ENCODE data around the gene SLC1A3.

The SLC1A3 gene

GRCh38 chr5:36723912-36724311 is 117.5 kb downstream of the SLC1A3 start:
- DNase-seq: no peak

GRCh38 chr5:36724467-36725332 is 118.3 kb downstream of the SLC1A3 start:
- DNase-seq: peak; percentile 29 to 37

- DNase-seq: no peak
Observed at GRCh38 chr5:36726317-36726716, 119.9 kb downstream of the SLC1A3 start.

GRCh38 chr5:36726767-36727166 is 120.4 kb downstream of the SLC1A3 start:
- no peak for DNase-seq

GRCh38 chr5:36728697-36729543 is 122.5 kb downstream of the SLC1A3 start:
- no peak for DNase-seq

GRCh38 chr5:36730537-36731216 is 124.3 kb downstream of the SLC1A3 start:
- no peak for DNase-seq

- DNase-seq: no peak
Observed at GRCh38 chr5:36733183-36733582, 126.8 kb downstream of the SLC1A3 start.

- no peak for DNase-seq
Observed at GRCh38 chr5:36734422-36734821, 128.0 kb downstream of the SLC1A3 start.

GRCh38 chr5:36735891-36736290 is 129.5 kb downstream of the SLC1A3 start:
- DNase-seq: no peak
